ENCODE data around the gene TTI1. TPM values are rescaled to one million over a fixed set of nuclear protein-coding genes. Genes with fewer than 3 reads are reported as not detected.

The TTI1 gene
- total RNA-seq, 1 donor from 2014 or later = 52.1 TPM

- no peak overlapping the region for H3K9ac ChIP-seq
- H3K9me3 ChIP-seq (ENCODE audit: low read depth) = no peaks in the 10 kb centered on the region
- H3K27ac Mint-ChIP-seq = no peak overlapping the region
- H3K27ac ChIP-seq = no peak overlapping the region
- H2AFZ ChIP-seq (replicated peaks) = no peak overlapping the region
- H4K20me1 ChIP-seq (ENCODE audit: low read depth) = peaks cover 39% of the 10 kb centered on the region
- DNase-seq (ENCODE audit: low spot score) = no peak
- H3K27me3 Mint-ChIP-seq (ENCODE audit: insufficient read depth, low read depth) = no peaks in the 10 kb centered on the region
- H3K27me3 ChIP-seq = no peaks in the 10 kb centered on the region
- H3K4me3 ChIP-seq = no peak overlapping the region
- H3K4me1 ChIP-seq = no peaks in the 10 kb centered on the region
- no peaks in the 10 kb centered on the region for H3F3A ChIP-seq (ENCODE audit: low read depth)
- H3K4me3 Mint-ChIP-seq = no peak overlapping the region
- TF ChIP-seq, protein P1, sequence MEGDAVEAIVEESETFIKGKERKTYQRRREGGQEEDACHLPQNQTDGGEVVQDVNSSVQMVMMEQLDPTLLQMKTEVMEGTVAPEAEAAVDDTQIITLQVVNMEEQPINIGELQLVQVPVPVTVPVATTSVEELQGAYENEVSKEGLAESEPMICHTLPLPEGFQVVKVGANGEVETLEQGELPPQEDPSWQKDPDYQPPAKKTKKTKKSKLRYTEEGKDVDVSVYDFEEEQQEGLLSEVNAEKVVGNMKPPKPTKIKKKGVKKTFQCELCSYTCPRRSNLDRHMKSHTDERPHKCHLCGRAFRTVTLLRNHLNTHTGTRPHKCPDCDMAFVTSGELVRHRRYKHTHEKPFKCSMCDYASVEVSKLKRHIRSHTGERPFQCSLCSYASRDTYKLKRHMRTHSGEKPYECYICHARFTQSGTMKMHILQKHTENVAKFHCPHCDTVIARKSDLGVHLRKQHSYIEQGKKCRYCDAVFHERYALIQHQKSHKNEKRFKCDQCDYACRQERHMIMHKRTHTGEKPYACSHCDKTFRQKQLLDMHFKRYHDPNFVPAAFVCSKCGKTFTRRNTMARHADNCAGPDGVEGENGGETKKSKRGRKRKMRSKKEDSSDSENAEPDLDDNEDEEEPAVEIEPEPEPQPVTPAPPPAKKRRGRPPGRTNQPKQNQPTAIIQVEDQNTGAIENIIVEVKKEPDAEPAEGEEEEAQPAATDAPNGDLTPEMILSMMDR (IDR thresholded peaks at IDR 0.05) = no peak
- TF ChIP-seq EZH2phosphoT487 (IDR thresholded peaks at IDR 0.05) (no peak), EZH2 (IDR thresholded peaks at IDR 0.05) (no peak)
- H3K79me2 ChIP-seq (ENCODE audit: low read depth) = peaks cover 55% of the 10 kb centered on the region
- H3K36me3 ChIP-seq = no peaks in the 10 kb centered on the region
- H3K4me2 ChIP-seq = no peak overlapping the region
- H3K9me3 Mint-ChIP-seq = no peaks in the 10 kb centered on the region
- no peaks in the 10 kb centered on the region for H3K4me1 Mint-ChIP-seq
- peaks cover 32% of the 10 kb centered on the region for H3K36me3 Mint-ChIP-seq
These were observed 24.9 kb downstream of the TTI1 start for GRCh38 chr20:38008233-38008944.

- Mint-ChIP-seq H3K9me3 (no peaks in the 10 kb centered on the region), H3K27me3 (ENCODE audit: insufficient read depth, low read depth) (no peaks in the 10 kb centered on the region), H3K27ac (no peak overlapping the region), H3K4me3 (no peak overlapping the region), H3K4me1 (no peaks in the 10 kb centered on the region), H3K36me3 (peaks cover 24% of the 10 kb centered on the region)
- peaks cover 54% of the 10 kb centered on the region for H3K79me2 ChIP-seq (ENCODE audit: low read depth)
- no peaks in the 10 kb centered on the region for H3K36me3 ChIP-seq
- H3K4me2 ChIP-seq = no peak overlapping the region
- no peak overlapping the region for H3K27ac ChIP-seq
- no peaks in the 10 kb centered on the region for H3K4me1 ChIP-seq
- DNase-seq (ENCODE audit: low spot score) = no peak
- no peak overlapping the region for H2AFZ ChIP-seq (replicated peaks)
- no peak overlapping the region for H3K9ac ChIP-seq
- no peaks in the 10 kb centered on the region for H3K9me3 ChIP-seq (ENCODE audit: low read depth)
- H4K20me1 ChIP-seq (ENCODE audit: low read depth) = peaks cover 32% of the 10 kb centered on the region
- TF ChIP-seq, protein P1 (IDR thresholded peaks at IDR 0.05) = no peak
- H3K27me3 ChIP-seq = no peaks in the 10 kb centered on the region
- no peak overlapping the region for H3K4me3 ChIP-seq
- no peaks in the 10 kb centered on the region for H3F3A ChIP-seq (ENCODE audit: low read depth)
These were observed 25.7 kb downstream of the TTI1 start for GRCh38 chr20:38007526-38007925.

DNA sequence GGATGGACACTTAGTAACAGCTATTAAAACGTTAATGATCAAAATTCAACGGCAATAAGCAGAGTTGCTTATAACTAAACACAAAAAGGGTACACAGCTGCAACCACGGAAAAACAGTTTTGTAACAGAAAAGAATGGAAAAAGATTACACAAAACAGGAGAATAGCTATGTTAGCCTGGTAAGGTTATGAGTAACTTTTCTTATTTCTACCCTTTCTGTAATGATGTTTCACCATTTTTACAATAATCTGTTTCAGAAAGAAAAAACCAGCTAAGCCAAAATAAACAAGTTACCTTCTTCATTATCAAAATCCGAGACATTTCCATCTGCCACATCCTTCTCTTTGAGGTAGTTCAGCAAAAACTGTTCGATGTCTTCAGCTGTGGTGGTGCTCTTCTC, 27.4 kb downstream of the TTI1 start:
- Histone ChIP-seq H3K4me1 (no peaks in the 10 kb centered on the region), H3K27ac (no peak overlapping the region), H3K9me3 (ENCODE audit: low read depth) (no peaks in the 10 kb centered on the region), H3K36me3 (no peaks in the 10 kb centered on the region), H3K4me3 (no peak overlapping the region), H3K4me2 (no peak overlapping the region), H3K27me3 (no peaks in the 10 kb centered on the region), H3K9ac (no peak overlapping the region), H3K79me2 (ENCODE audit: low read depth) (peaks cover 40% of the 10 kb centered on the region), H2AFZ (replicated peaks) (no peak overlapping the region), H4K20me1 (ENCODE audit: low read depth) (peaks cover 32% of the 10 kb centered on the region), H3F3A (ENCODE audit: low read depth) (no peaks in the 10 kb centered on the region)
- TF ChIP-seq, protein P1 (IDR thresholded peaks at IDR 0.05) = no peak
- Mint-ChIP-seq H3K9me3 (no peaks in the 10 kb centered on the region), H3K27me3 (ENCODE audit: insufficient read depth, low read depth) (peaks cover 2% of the 10 kb centered on the region), H3K36me3 (peaks cover 24% of the 10 kb centered on the region), H3K4me3 (no peak overlapping the region), H3K27ac (no peak overlapping the region), H3K4me1 (peaks cover 3% of the 10 kb centered on the region)
- DNase-seq (ENCODE audit: low spot score) = no peak

All from neural progenitor cell (in vitro differentiated cells).